Measurements from ENCODE around the gene GNPDA2. TPM values are rescaled to one million over a fixed set of nuclear protein-coding genes. Genes with fewer than 3 reads are reported as not detected.

GNPDA2 gene
- total and polyA plus RNA-seq, 9 of the 15 experiments (the other 6 are each of a cell fraction or from before 2014, with no cell fraction given): 10.6 to 20.4 (median 13.0) TPM

GRCh38 chr4:44678094-44679041 is 48.0 kb downstream of the GNPDA2 start, which contains the start of gene GUF1 (continued):
- TF ChIP-seq DIDO1 (tag; IDR thresholded peaks at IDR 0.05; ENCODE audit: low read depth) (peak; percentile 97), JUN (IDR thresholded peaks at IDR 0.05; ENCODE audit: borderline replicate concordance, low read depth, low read length) (peak; percentile 76), JUN (CRISPR knock-in tag; IDR thresholded peaks at IDR 0.05; ENCODE audit: borderline replicate concordance) (no peak), NFATC3 (IDR thresholded peaks at IDR 0.05) (no peak), NFIC (IDR thresholded peaks at IDR 0.05) (peak; percentile 28), DDX20 (tag; IDR thresholded peaks at IDR 0.05; ENCODE audit: low read depth) (no peak), KDM2B (CRISPR knock-in tag; IDR thresholded peaks at IDR 0.05) (no peak), BHLHE40 (IDR thresholded peaks at IDR 0.05; ENCODE audit: low read length) (peak; percentile 99), POLR2A (conservative IDR thresholded peaks at IDR 0.05) (peak; percentile 94), CREBBP (IDR thresholded peaks at IDR 0.05; ENCODE audit: low read depth, low read length) (no peak), U2AF2 (optimal IDR thresholded peaks at IDR 0.05; ENCODE audit: low read depth, low read length) (no peak), TSC22D4 (tag; IDR thresholded peaks at IDR 0.05) (no peak), SP1 (CRISPR knock-in tag; IDR thresholded peaks at IDR 0.05) (0 out of 2 replicates have a peak, but pooled peaks have one; percentile 15), TRIM25 (IDR thresholded peaks at IDR 0.05; ENCODE audit: borderline replicate concordance) (no peak), E2F3 (CRISPR knock-in tag; IDR thresholded peaks at IDR 0.05) (no peak), TOE1 (IDR thresholded peaks at IDR 0.05; ENCODE audit: borderline replicate concordance) (peak; percentile 97), TOE1 (CRISPR knock-in tag; IDR thresholded peaks at IDR 0.05; ENCODE audit: borderline replicate concordance, low read depth) (no peak), THRAP3 (IDR thresholded peaks at IDR 0.05; ENCODE audit: borderline replicate concordance) (no peak), CSDE1 (IDR thresholded peaks at IDR 0.05) (peak in 1 of 2 experiments; percentile 77; a peak in 1 of 4 replicates), KLF10 (CRISPR knock-in tag; IDR thresholded peaks at IDR 0.05) (no peak)

Data from K562 (cell line).